NB4 (cell line): ENCODE data around the gene ESR2.

Experiments used
- CTCF ChIP-seq: IDR thresholded peaks from one replicate; pipeline ENCODE4 v1.5.1; 2012; ENCODE audit warnings: low read depth, low read length
- MAX ChIP-seq: IDR thresholded peaks from 2 replicates; pipeline ENCODE4 v1.6.1; 2011; ENCODE audit warnings: low read depth, low read length
- MYC ChIP-seq: IDR thresholded peaks from 2 replicates; pipeline ENCODE4 v1.6.1; 2011; ENCODE audit warnings: low read depth, low read length
- POLR2A ChIP-seq: IDR thresholded peaks from 2 replicates; pipeline ENCODE4 v1.6.1; 2011; ENCODE audit warnings: mild to moderate bottlenecking; ENCODE audit not compliant: insufficient read length; ENCODE audit errors: extremely low read depth

GRCh38 chr14:64158608-64159007, 135.6 kb downstream of the ESR2 start:
- no peak for TF ChIP-seq POLR2A
- TF ChIP-seq CTCF = no peak
- no peak for TF ChIP-seq MYC
- TF ChIP-seq MAX = no peak
